Trophoblast cell (in vitro differentiated cells and primary cell): ENCODE results near the gene PPT2.

Experiments
- DNase-seq, 2 donors: peaks; one replicate each; pipeline ENCODE4 v3.0.0-alpha.2; 2016
- H2AFZ ChIP-seq: 2 replicates; pipeline ENCODE4 v1.6.1; 2013; ENCODE audit warnings: low read length, moderate library complexity, mild to moderate bottlenecking; ENCODE audit not compliant: insufficient read depth, poor library complexity
- H2AK5ac ChIP-seq: 2 replicates; pipeline ENCODE4 v1.6.1; 2013; ENCODE audit warnings: mild to moderate bottlenecking, low read length
- H2BK120ac ChIP-seq: 2 replicates; pipeline ENCODE4 v1.6.1; 2013; ENCODE audit warnings: low read length, mild to moderate bottlenecking, moderate library complexity; ENCODE audit not compliant: insufficient read depth, poor library complexity
- H2BK12ac ChIP-seq: 2 replicates; pipeline ENCODE4 v1.6.1; 2013; ENCODE audit warnings: mild to moderate bottlenecking, low read length, moderate library complexity
- H2BK5ac ChIP-seq: 2 replicates; pipeline ENCODE4 v1.6.1; 2013; ENCODE audit warnings: low read length, low read depth, moderate library complexity, mild to moderate bottlenecking; ENCODE audit not compliant: poor library complexity
- H3K14ac ChIP-seq: 2 replicates; pipeline ENCODE4 v1.6.1; 2013; ENCODE audit warnings: mild to moderate bottlenecking, low read length
- H3K18ac ChIP-seq: 2 replicates; pipeline ENCODE4 v1.6.1; 2013; ENCODE audit warnings: mild to moderate bottlenecking, low read length
- H3K23ac ChIP-seq: 2 replicates; pipeline ENCODE4 v1.6.1; 2013; ENCODE audit warnings: low read length
- H3K27ac ChIP-seq: 2 replicates; pipeline ENCODE4 v1.5.1; 2013; ENCODE audit warnings: low read depth, mild to moderate bottlenecking, inconsistent platforms, low read length, moderate library complexity
- H3K27me3 ChIP-seq: 2 replicates; pipeline ENCODE4 v1.6.1; 2013; ENCODE audit warnings: inconsistent platforms, mild to moderate bottlenecking, low read length, moderate library complexity; ENCODE audit not compliant: insufficient read depth
- H3K36me3 ChIP-seq, 2 experiments: 1 replicate in 1 of 2; 2 replicates in 1 of 2; pipeline ENCODE4 v1.6.1; 2013; ENCODE audit warnings: low read length in 2 of 2, mild to moderate bottlenecking in 2 of 2, moderate library complexity in 1 of 2; ENCODE audit not compliant: insufficient read depth in 2 of 2, control insufficient read depth in 1 of 2
- H3K4ac ChIP-seq: 2 replicates; pipeline ENCODE4 v1.6.1; 2013; ENCODE audit warnings: low read depth, mild to moderate bottlenecking, low read length, moderate library complexity
- H3K4me1 ChIP-seq, 2 experiments: 1 replicate in 1 of 2; 2 replicates in 1 of 2; pipeline ENCODE4 v1.6.1; 2013; ENCODE audit warnings: low read length in 2 of 2, mild to moderate bottlenecking in 2 of 2, moderate library complexity in 1 of 2; ENCODE audit not compliant: insufficient read depth in 2 of 2, control insufficient read depth in 1 of 2
- H3K4me2 ChIP-seq: 2 replicates; pipeline ENCODE4 v1.6.1; 2013; ENCODE audit warnings: inconsistent platforms, mild to moderate bottlenecking, low read length, moderate library complexity
- H3K4me3 ChIP-seq: 2 replicates; pipeline ENCODE4 v1.5.1; 2013; ENCODE audit warnings: mild to moderate bottlenecking, low read depth, low read length, inconsistent platforms
- H3K79me1 ChIP-seq: one replicate; pipeline ENCODE4 v1.6.1; 2013; ENCODE audit warnings: low read length
- H3K79me2 ChIP-seq: 2 replicates; pipeline ENCODE4 v1.6.1; 2013; ENCODE audit warnings: low read length, mild to moderate bottlenecking; ENCODE audit not compliant: control insufficient read depth, insufficient read depth, poor library complexity
- H3K9ac ChIP-seq: 2 replicates; pipeline ENCODE4 v1.6.1; 2013; ENCODE audit warnings: mild to moderate bottlenecking, low read length
- H3K9me3 ChIP-seq: 2 replicates; pipeline ENCODE4 v1.6.1; 2013; ENCODE audit warnings: low read depth, mild to moderate bottlenecking, control low read depth, inconsistent platforms, low read length; ENCODE audit not compliant: insufficient read depth
- H4K12ac ChIP-seq: 2 replicates; pipeline ENCODE4 v1.6.1; 2013; ENCODE audit warnings: low read depth, mild to moderate bottlenecking, low read length, moderate library complexity
- H4K8ac ChIP-seq: 2 replicates; pipeline ENCODE4 v1.6.1; 2013; ENCODE audit warnings: low read depth, mild to moderate bottlenecking, low read length, moderate library complexity
- H4K91ac ChIP-seq: one replicate; pipeline ENCODE4 v1.6.1; 2013; ENCODE audit warnings: low read depth, mild to moderate bottlenecking, low read length, moderate library complexity
- WGBS: extraction: QIAGEN DNeasy Blood & Tissue Kit; methylation state at CpG from one replicate; pipeline ENCODE4 v1.1.7; 2013; ENCODE audit warnings: missing lambda C conversion rate; ENCODE audit not compliant: insufficient read length, insufficient coverage; ENCODE audit errors: extremely low coverage; 5-methylcytosine and 5-hydroxymethylcytosine counted together

Gene PPT2

DNA sequence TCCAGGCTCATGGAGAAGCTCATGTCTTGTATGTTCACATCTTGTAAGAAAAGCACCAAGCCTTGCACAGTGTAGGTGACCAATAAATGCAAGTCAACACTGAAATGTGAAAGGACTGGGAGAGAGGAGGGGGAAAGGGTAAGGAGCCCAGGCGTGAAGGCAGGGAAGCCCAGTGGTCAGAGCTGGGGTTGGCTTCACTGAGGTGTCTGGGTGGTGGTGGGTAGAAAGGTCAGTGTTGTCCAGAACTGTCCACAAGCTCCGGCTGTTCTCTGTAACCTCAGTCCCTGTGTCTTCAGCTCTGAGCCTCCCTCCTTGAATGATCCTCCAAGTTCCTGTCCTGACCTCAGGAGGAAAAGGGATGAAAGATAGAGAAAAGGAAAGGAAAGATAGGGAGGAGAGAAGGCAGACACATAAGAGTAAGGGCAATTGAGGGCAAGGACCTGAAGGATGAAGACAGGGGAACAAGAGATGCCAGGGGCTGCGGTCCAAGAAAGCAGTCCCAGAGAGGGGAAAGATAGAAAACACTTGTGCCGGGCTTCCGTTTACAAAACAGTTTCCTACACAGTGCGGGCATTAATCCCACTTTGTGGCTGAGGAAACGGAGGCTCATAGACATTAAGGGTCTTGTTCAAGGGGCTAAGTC, 42.4 kb upstream of the PPT2 start:
- Histone ChIP-seq H2AK5ac (no peak overlapping the region), H3K18ac (no peak overlapping the region), H3K4me3 (no peak overlapping the region), H2BK5ac (no peak overlapping the region), H3K4ac (no peak overlapping the region), H4K12ac (no peak overlapping the region), H3K9ac (no peak overlapping the region), H3K27ac (no peak overlapping the region), H4K91ac (no peak overlapping the region), H4K8ac (no peak overlapping the region), H3K4me1 (peaks cover 4 to 7% of the 10 kb centered on the region in 2 experiments), H3K4me2 (no peak overlapping the region), H2AFZ (no peak overlapping the region), H3K79me2 (no peaks in the 10 kb centered on the region), H3K36me3 (peaks cover 16 to 18% of the 10 kb centered on the region in 2 experiments), H3K23ac (no peak overlapping the region), H3K27me3 (no peaks in the 10 kb centered on the region), H3K9me3 (peaks cover 2% of the 10 kb centered on the region), H2BK12ac (no peak overlapping the region), H3K14ac (no peak overlapping the region), H3K79me1 (no peaks in the 10 kb centered on the region), H2BK120ac (no peak overlapping the region)
- no peak for DNase-seq
- no CpG with 5 or more reads among the region's 7 CpGs for WGBS

DNA sequence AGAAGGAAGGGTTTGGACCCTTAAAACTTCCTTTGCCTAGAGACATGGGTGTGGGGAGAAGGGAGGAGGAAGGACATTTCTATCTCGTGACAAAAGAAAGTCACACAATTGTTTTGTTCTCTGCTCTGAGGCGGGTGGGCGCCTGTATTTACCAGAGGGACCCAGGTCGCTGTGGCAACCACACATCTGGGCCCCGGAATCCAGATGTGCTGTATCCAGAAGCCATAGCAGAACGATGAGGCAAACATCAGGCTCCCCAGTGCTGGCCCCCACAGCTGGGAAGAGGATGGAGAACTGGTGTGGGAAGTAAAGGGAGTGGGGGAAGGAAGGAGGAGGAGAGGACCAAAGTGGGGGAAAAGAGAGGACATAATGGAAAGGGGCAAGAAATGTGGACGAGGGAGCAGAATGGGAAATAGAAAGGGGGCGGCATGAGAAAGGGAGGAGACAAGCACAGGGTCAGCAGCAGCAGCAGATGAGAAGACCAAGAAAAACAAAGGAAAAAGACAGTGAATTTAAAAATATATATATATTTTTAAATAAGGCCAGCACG, 41.4 kb upstream of the PPT2 start:
- no peak overlapping the region for H4K91ac ChIP-seq
- H3K4me1 ChIP-seq = peaks cover 4 to 7% of the 10 kb centered on the region in 2 experiments
- H4K12ac ChIP-seq = no peak overlapping the region
- no peak overlapping the region for H3K4me2 ChIP-seq
- DNase-seq = no peak
- H3K4me3 ChIP-seq = no peak overlapping the region
- no peak overlapping the region for H3K9ac ChIP-seq
- H3K14ac ChIP-seq = no peak overlapping the region
- H3K79me2 ChIP-seq = no peaks in the 10 kb centered on the region
- peaks cover 2% of the 10 kb centered on the region for H3K9me3 ChIP-seq
- WGBS = no CpG with 5 or more reads among the region's 9 CpGs
- H2AK5ac ChIP-seq = no peak overlapping the region
- no peak overlapping the region for H2BK5ac ChIP-seq
- peaks cover 25 to 27% of the 10 kb centered on the region in 2 experiments for H3K36me3 ChIP-seq
- no peak overlapping the region for H3K27ac ChIP-seq
- H2BK120ac ChIP-seq = no peak overlapping the region
- H3K4ac ChIP-seq = no peak overlapping the region
- H2AFZ ChIP-seq = no peak overlapping the region
- H3K23ac ChIP-seq = no peak overlapping the region
- H3K79me1 ChIP-seq = no peaks in the 10 kb centered on the region
- H3K27me3 ChIP-seq = no peaks in the 10 kb centered on the region
- H3K18ac ChIP-seq = no peak overlapping the region
- no peak overlapping the region for H4K8ac ChIP-seq
- H2BK12ac ChIP-seq = no peak overlapping the region

DNA sequence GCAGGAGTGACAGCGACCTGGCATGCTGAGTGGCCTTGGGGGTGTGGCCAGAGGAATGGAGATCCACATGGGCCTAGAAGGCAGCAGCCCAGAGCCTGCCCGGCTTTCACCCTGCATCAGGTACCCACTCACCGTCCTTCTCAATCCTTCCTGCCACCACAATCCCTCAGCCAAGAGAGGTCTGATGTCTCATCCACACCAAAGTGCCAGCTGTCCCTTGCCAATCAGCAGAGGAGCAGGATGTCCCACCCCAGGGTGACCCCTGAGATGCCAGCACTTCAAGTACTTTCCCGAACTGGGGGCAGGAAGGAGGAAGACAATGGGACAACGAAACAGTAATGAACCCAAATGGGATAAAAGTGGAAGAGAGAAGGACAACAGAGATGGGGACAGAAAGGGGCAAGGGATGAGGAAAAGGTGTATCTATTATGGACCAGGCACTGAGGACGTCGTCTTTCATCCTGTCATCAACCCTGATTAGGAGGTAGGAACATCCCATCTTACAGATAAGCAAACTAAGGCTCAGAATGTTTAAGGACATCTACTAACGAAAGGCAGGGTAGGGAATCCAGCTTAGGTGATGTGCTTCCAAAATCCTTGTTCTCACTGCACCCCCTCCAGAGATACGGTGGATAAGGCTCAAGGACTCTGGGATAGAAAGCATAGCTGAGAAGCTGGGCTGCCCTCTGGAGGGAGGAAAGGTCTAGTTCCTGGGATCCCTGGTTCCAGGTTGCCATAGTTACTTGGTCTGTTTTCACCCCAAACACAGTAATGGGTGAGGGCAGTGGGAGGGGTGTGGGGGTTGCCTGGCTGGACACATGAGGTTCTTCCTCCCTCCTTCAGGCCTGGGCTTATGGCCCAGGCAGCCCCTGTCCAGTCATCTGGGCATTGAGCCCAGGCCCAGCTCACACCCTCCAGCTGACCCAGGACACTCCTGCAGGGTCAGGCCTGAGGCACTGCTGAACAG, 40.3 kb upstream of the PPT2 start:
- Histone ChIP-seq H4K91ac (no peak overlapping the region), H2BK12ac (no peak overlapping the region), H3K23ac (no peak overlapping the region), H3K36me3 (peaks cover 34% of the 10 kb centered on the region in 2 experiments), H3K79me2 (no peaks in the 10 kb centered on the region), H4K12ac (no peak overlapping the region), H4K8ac (no peak overlapping the region), H2AK5ac (no peak overlapping the region), H2AFZ (no peak overlapping the region), H3K14ac (no peak overlapping the region), H3K27me3 (no peaks in the 10 kb centered on the region), H2BK120ac (no peak overlapping the region), H3K27ac (no peak overlapping the region), H3K18ac (no peak overlapping the region), H3K4me2 (no peak overlapping the region), H3K4me1 (peaks cover 4 to 7% of the 10 kb centered on the region in 2 experiments), H3K9me3 (peaks cover 2% of the 10 kb centered on the region), H3K9ac (no peak overlapping the region), H3K79me1 (no peaks in the 10 kb centered on the region), H2BK5ac (no peak overlapping the region), H3K4ac (no peak overlapping the region), H3K4me3 (no peak overlapping the region)
- no CpG with 5 or more reads among the region's 9 CpGs for WGBS
- DNase-seq = peak; percentile 40 to 54

DNA sequence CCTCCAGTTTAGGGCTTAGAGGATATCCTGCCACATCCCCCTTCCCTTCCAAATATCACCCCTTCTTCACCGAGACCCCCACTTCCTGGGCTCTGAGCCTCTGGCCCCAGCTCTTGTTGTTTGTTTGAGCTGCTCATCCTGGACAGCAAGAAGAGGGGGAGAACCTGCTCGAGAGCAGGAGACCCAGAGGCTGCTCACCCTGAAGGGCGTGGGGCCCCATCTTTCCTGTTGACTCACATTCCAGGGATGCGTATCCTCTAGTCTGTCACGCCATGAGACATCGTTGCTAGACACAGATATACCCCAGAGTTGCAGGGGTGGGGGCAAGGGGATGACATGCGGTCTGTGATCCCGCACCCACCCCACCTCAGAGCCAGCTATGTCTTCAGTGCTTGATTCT, 39.1 kb upstream of the PPT2 start:
- Histone ChIP-seq H3K4me1 (peaks cover 4 to 7% of the 10 kb centered on the region in 2 experiments), H3K79me2 (no peaks in the 10 kb centered on the region), H2AK5ac (no peak overlapping the region), H3K14ac (no peak overlapping the region), H3K9ac (no peak overlapping the region), H2BK120ac (no peak overlapping the region), H3K27ac (no peak overlapping the region), H4K12ac (no peak overlapping the region), H3K23ac (no peak overlapping the region), H2BK5ac (no peak overlapping the region), H3K4me2 (no peak overlapping the region), H4K91ac (no peak overlapping the region), H3K79me1 (no peaks in the 10 kb centered on the region), H3K27me3 (no peaks in the 10 kb centered on the region), H2AFZ (no peak overlapping the region), H2BK12ac (no peak overlapping the region), H3K9me3 (peaks cover 2% of the 10 kb centered on the region), H3K18ac (no peak overlapping the region), H3K4ac (no peak overlapping the region), H3K4me3 (no peak overlapping the region), H4K8ac (no peak overlapping the region), H3K36me3 (peaks cover 36 to 38% of the 10 kb centered on the region in 2 experiments)
- no CpG with 5 or more reads among the region's 8 CpGs for WGBS
- DNase-seq = no peak
